Glomerular visceral epithelial cell (primary cell): ENCODE data around the gene MMP23B.
"Not testable (repeated sequence)": the region's sequence is repeated elsewhere in the genome, so short reads cannot be mapped to it uniquely, and the experiment has no call there.

Experiments used
- DNase-seq: peaks from one replicate; pipeline ENCODE4 v3.0.0-alpha.2; 2016; ENCODE audit errors: extremely low spot score

MMP23B gene

GRCh38 chr1:1631782-1632420, at the start of gene MMP23B:
TSS of gene MMP23B (plus strand) at chr1:1632173. CDS start at chr1:1632219, 46 bp downstream.
- DNase-seq: no peak

- DNase-seq: no peak
Measured at GRCh38 chr1:1582585-1583346, 49.2 kb upstream of the MMP23B start.

- DNase-seq: no peak
Measured at GRCh38 chr1:1583347-1584010, 48.5 kb upstream of the MMP23B start.

GRCh38 chr1:1591452-1591851, 40.5 kb upstream of the MMP23B start:
- no peak for DNase-seq

- no peak for DNase-seq
Measured at GRCh38 chr1:1593834-1594601, 38.0 kb upstream of the MMP23B start.

- no peak for DNase-seq
Measured at GRCh38 chr1:1594602-1595260, 37.2 kb upstream of the MMP23B start.

- not testable (repeated sequence) for DNase-seq
Measured at GRCh38 chr1:1595341-1595740, 36.6 kb upstream of the MMP23B start.

- DNase-seq: no peak
Measured at GRCh38 chr1:1596493-1597274, 35.3 kb upstream of the MMP23B start.

- DNase-seq: peak; percentile 30
Measured at GRCh38 chr1:1597275-1597930, 34.6 kb upstream of the MMP23B start.

GRCh38 chr1:1598051-1598719, 33.8 kb upstream of the MMP23B start:
- no peak for DNase-seq

GRCh38 chr1:1598720-1599029, 33.3 kb upstream of the MMP23B start:
- DNase-seq: no peak

- DNase-seq: peak; percentile 26
Measured at GRCh38 chr1:1599030-1599934, 32.7 kb upstream of the MMP23B start.

- DNase-seq: no peak
Measured at GRCh38 chr1:1599935-1600860, 31.8 kb upstream of the MMP23B start, which contains the start of gene FNDC10. TSS of gene FNDC10 (minus strand) at chr1:1600135. CDS start at chr1:1600015, 120 bp downstream.

- DNase-seq: no peak
Measured at GRCh38 chr1:1600861-1601563, 31.0 kb upstream of the MMP23B start.

GRCh38 chr1:1601564-1602303, 30.2 kb upstream of the MMP23B start:
- DNase-seq: no peak

- no peak for DNase-seq
Measured at GRCh38 chr1:1602304-1602967, 29.5 kb upstream of the MMP23B start.
